Stimulated activated CD8-positive, alpha-beta memory T cell treated with anti-CD3 and anti-CD28 coated beads, Interleukin-2, amount 100 ng/mL, for 1 hour (primary cell): ENCODE measurements around the gene NEK10.
"Not testable (repeated sequence)": the region's sequence is repeated elsewhere in the genome, so short reads cannot be mapped to it uniquely, and the experiment has no call there.

ENCODE experiments used
- DNase-seq, 2 donors: peaks; one replicate each; pipeline ENCODE4 v3.0.0-alpha.2; 2020; ENCODE audit warnings: low read depth in 2 of 2

NEK10 gene

GRCh38 chr3:27312044-27312668 lies 57.0 kb downstream of the NEK10 start:
- DNase-seq: no peak

DNA sequence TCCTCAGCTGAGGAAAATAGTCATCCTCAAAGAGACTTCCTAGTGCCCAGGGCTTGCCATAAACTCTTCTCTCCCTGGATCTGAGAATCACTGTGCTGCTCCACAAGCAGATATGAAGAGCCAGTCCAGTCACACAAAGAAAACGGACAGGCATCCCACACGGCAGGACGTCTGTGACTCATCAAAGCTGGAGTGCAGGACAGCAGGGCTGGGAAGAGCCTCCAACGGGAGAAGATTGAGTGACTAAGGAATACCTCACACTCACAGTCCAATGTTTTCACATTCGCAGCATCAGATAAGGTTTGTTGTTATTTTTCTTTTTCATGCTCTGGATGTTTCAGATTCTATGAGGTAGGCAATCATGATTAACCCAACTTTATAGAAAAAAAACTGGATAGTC lies 57.8 kb downstream of the NEK10 start:
- no peak for DNase-seq

- no peak for DNase-seq
Measured at GRCh38 chr3:27310688-27311087, 58.5 kb downstream of the NEK10 start.

- no peak for DNase-seq
Measured at GRCh38 chr3:27307566-27307965, 61.6 kb downstream of the NEK10 start.

DNA sequence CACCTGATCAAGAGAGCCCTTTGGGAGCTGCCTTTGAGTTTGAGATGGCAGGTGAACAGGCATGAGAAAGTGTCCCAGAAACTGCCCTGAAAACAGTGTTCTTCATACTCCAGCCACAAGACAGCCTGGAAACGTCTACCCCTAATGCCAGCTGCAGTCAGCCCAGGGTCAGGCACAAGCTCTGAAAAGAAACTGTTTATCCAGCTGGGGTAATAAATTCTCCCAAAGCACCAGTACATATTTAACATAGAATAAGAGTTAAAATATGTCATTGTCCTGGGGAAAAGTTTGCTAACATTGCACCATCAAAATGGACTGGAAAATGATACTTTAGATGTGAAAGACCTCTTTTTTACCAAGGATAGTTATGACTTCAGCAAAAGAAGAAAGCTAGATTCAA lies 66.3 kb downstream of the NEK10 start:
- no peak for DNase-seq

DNA sequence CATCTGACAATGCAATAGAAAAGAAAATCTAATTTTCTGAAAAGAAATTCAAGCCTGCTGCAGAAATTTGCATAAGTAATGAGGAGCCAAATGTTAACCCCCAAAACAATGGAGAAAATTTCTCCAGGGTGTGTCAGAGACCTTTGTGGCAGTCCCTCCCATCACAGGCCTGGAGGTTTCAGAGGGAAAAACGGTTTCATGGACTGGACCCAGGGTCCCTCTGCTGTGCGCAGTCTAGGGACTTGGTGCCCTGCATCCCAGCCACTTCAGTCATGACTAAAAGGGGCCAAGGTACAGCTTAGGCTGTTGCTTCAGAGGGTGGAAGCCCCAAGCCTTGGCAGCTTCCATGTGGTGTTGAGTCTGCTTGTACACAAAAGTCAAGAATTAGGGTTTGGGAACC lies 70.2 kb downstream of the NEK10 start:
- not testable (repeated sequence) for DNase-seq

- DNase-seq: no peak
Measured at GRCh38 chr3:27293939-27294338, 75.2 kb downstream of the NEK10 start.

DNA sequence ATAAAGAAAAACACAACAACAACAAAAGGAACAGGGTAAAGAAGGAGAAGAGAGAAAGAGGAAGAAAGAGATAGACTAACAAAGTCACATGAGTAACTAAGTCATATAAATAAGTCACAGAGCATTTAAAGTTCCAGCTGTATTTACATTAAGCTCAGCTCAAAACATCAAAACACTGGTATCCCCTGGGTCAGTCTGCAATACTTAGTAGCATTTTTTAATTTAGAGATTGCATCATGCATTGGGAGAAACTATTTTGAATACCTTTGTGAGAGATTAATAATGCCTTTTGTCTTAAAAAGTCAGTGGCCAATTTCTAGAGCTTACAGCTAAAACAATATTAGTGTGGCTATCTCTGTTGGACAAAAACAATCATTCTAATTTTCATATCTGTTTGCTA lies 78.4 kb downstream of the NEK10 start:
- DNase-seq: no peak

DNA sequence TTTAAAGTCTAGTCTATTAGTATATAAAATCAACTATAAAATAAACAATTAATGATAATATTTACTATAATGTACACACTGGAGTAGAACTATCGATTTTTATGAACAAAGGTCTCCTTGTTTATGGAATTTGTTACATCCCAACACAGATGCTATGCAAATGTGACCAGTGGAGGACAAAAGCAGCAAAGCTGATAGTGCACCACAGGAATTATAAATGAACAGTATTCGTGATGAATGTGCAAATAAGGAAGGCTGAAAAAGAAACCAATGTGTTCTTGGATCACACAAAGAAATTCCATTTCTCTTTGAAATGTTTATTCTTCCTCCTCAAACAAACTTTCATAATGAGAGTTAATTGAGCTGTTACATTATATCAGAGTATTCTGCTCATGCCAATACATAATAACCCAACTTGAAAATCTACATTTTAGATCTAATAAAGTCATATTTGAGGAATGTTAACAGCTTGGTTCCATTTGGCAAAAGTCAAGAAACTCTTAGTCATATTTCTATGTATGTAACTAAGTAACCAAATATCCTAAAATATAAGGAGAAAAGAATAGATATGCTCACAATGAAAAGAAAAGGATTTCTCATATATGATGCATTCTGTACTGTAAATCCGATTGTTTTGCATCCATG lies 79.3 kb downstream of the NEK10 start:
- no peak for DNase-seq

GRCh38 chr3:27287052-27287451 lies 82.1 kb downstream of the NEK10 start:
- DNase-seq: no peak

GRCh38 chr3:27286467-27286866 lies 82.7 kb downstream of the NEK10 start:
- DNase-seq: not testable (repeated sequence)

- DNase-seq: no peak
Measured at GRCh38 chr3:27285668-27286067, 83.5 kb downstream of the NEK10 start.

- DNase-seq: no peak
Measured at GRCh38 chr3:27281671-27282150, 87.5 kb downstream of the NEK10 start.

GRCh38 chr3:27279123-27279522 lies 90.1 kb downstream of the NEK10 start:
- no peak for DNase-seq

- DNase-seq: no peak
Measured at GRCh38 chr3:27278383-27279055, 90.7 kb downstream of the NEK10 start.

GRCh38 chr3:27275441-27275990 lies 93.7 kb downstream of the NEK10 start:
- DNase-seq: no peak

GRCh38 chr3:27271890-27272289 lies 97.3 kb downstream of the NEK10 start:
- no peak for DNase-seq

- DNase-seq: no peak
Measured at GRCh38 chr3:27254896-27255295, 114.3 kb downstream of the NEK10 start.

GRCh38 chr3:27253831-27254230 lies 115.4 kb downstream of the NEK10 start:
- DNase-seq: no peak

- no peak for DNase-seq
Measured at GRCh38 chr3:27253391-27253790, 115.8 kb downstream of the NEK10 start.

DNA sequence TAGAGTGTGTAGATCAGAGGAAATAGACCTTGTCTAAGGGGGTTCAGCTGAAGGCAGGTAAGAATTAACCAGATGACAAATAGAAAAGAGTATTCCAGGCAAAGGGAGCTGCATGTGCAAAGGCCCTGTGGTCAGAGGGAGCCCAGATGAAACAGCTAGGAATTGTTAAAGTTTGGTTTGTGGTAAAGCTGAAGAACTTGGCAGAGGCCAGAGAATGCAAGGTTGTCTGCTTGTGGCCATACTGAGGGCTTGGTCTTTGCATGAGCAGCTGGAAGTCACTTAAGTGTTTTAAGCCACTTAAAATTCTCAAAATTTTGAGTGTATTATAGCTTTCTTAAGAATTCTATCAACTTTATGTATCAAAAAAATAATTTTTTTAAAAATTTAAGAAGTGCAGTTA lies 116.5 kb downstream of the NEK10 start:
- DNase-seq: no peak

- no peak for DNase-seq
Measured at GRCh38 chr3:27244374-27244773, 124.8 kb downstream of the NEK10 start.

DNA sequence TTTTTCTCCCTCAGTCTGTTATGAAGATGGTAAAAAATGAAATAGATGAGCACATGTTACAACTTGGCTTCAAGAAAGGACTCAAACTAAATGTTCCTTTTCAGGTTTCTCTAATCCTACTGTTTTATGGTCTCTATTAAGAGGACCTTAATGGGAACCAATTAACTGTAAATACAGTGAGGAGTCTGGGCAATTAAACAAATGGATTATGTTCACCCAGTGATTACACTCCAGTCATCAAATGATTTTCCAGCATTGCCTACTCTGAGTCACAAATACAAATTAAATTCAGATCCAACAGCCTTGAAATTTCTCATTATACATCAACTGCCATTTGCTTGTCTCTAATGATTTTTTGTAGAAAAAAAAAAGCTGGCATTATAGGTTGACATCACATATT lies 129.2 kb downstream of the NEK10 start:
- no peak for DNase-seq
